ENCODE results near the gene TAS1R2. TPM values are rescaled to one million over a fixed set of nuclear protein-coding genes. Genes with fewer than 3 reads are reported as not detected.

Gene TAS1R2
- total RNA-seq, 1 donor from 2014 or later: not detected

DNA sequence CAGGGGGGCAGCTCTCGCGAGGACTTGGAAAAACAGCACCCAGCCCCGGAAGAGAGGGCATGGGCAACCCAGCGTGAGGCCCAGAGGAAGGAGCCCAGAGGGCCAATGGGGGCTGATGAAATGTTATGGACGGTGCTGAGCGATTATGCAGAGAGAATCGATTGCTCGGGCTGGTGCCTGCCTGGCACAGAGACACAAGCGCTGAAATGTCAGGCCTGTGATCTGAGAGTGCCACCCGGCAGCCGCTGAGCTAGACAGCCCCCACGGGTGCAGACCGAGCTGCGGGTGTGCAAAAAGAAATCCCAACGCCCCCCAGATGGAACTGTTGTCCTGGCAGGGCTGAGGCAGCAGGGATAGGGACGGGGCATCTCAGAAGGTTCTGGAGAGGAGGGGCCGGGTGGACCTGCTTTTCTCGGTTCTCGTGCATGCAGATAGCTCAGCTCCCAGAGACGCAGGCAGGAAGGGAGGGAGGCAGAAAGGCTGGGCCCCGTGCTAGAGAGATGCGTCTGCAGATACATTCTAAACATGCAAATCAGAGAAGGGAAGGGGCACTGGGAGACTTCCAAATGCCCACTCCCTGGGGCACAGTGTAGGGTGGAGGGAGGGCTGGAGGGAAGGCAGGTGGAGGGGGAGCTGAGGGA, 41.5 kb downstream of the TAS1R2 start:
- no peaks in the 10 kb centered on the region for H4K20me1 ChIP-seq (ENCODE audit: insufficient read depth, low read length)
- H3K27me3 ChIP-seq (ENCODE audit: insufficient read depth, low read length): peaks cover 20% of the 10 kb centered on the region
- no peaks in the 10 kb centered on the region for H3K36me3 ChIP-seq (ENCODE audit: insufficient read depth, low read length)
- no peak overlapping the region for H3K4me2 ChIP-seq (ENCODE audit: low read length)
- Mint-ChIP-seq H3K36me3 (ENCODE audit: low read depth, unreplicated experiment) (no peaks in the 10 kb centered on the region), H3K4me1 (ENCODE audit: low read depth, unreplicated experiment) (peaks cover 6% of the 10 kb centered on the region), H3K27me3 (ENCODE audit: low read depth, unreplicated experiment) (peaks cover 53% of the 10 kb centered on the region), H3K9me3 (ENCODE audit: unreplicated experiment) (no peaks in the 10 kb centered on the region), H3K27ac (ENCODE audit: unreplicated experiment) (no peak overlapping the region), H3K4me3 (ENCODE audit: unreplicated experiment) (no peak overlapping the region)
- H3K79me2 ChIP-seq (ENCODE audit: insufficient read depth, low read length): no peaks in the 10 kb centered on the region
- no peak overlapping the region for H3K9ac ChIP-seq (ENCODE audit: low read length)
- TF ChIP-seq, protein P1, sequence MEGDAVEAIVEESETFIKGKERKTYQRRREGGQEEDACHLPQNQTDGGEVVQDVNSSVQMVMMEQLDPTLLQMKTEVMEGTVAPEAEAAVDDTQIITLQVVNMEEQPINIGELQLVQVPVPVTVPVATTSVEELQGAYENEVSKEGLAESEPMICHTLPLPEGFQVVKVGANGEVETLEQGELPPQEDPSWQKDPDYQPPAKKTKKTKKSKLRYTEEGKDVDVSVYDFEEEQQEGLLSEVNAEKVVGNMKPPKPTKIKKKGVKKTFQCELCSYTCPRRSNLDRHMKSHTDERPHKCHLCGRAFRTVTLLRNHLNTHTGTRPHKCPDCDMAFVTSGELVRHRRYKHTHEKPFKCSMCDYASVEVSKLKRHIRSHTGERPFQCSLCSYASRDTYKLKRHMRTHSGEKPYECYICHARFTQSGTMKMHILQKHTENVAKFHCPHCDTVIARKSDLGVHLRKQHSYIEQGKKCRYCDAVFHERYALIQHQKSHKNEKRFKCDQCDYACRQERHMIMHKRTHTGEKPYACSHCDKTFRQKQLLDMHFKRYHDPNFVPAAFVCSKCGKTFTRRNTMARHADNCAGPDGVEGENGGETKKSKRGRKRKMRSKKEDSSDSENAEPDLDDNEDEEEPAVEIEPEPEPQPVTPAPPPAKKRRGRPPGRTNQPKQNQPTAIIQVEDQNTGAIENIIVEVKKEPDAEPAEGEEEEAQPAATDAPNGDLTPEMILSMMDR (IDR thresholded peaks at IDR 0.05; ENCODE audit: insufficient read depth, low read depth, low read length): no peak
- no peak for TF ChIP-seq EZH2 (IDR thresholded peaks at IDR 0.05; ENCODE audit: insufficient read depth, low read length)
- FAIRE-seq: no peak
- H3K4me1 ChIP-seq (ENCODE audit: insufficient read depth, low read length): no peaks in the 10 kb centered on the region
- H3K9me3 ChIP-seq (ENCODE audit: insufficient read depth, low read depth, low read length): no peaks in the 10 kb centered on the region
- no peak overlapping the region for H3K27ac ChIP-seq (ENCODE audit: low read depth, low read length)
- no peak overlapping the region for H2AFZ ChIP-seq (ENCODE audit: low read depth, low read length)
- no peak for DNase-seq (ENCODE audit: low read depth)
- H3K4me3 ChIP-seq (ENCODE audit: insufficient read depth, low read depth, low read length): no peak overlapping the region

- Mint-ChIP-seq H3K4me3 (ENCODE audit: unreplicated experiment) (no peak overlapping the region), H3K27me3 (ENCODE audit: low read depth, unreplicated experiment) (peaks cover 54% of the 10 kb centered on the region), H3K9me3 (ENCODE audit: unreplicated experiment) (no peaks in the 10 kb centered on the region), H3K36me3 (ENCODE audit: low read depth, unreplicated experiment) (no peaks in the 10 kb centered on the region), H3K27ac (ENCODE audit: unreplicated experiment) (no peak overlapping the region), H3K4me1 (ENCODE audit: low read depth, unreplicated experiment) (peaks cover 6% of the 10 kb centered on the region)
- Histone ChIP-seq H3K27me3 (ENCODE audit: insufficient read depth, low read length) (peaks cover 20% of the 10 kb centered on the region), H3K4me3 (ENCODE audit: insufficient read depth, low read depth, low read length) (no peak overlapping the region), H3K4me1 (ENCODE audit: insufficient read depth, low read length) (no peaks in the 10 kb centered on the region), H3K9ac (ENCODE audit: low read length) (no peak overlapping the region), H3K9me3 (ENCODE audit: insufficient read depth, low read depth, low read length) (no peaks in the 10 kb centered on the region), H2AFZ (ENCODE audit: low read depth, low read length) (no peak overlapping the region), H3K4me2 (ENCODE audit: low read length) (no peak overlapping the region), H3K27ac (ENCODE audit: low read depth, low read length) (no peak overlapping the region), H3K36me3 (ENCODE audit: insufficient read depth, low read length) (no peaks in the 10 kb centered on the region), H3K79me2 (ENCODE audit: insufficient read depth, low read length) (no peaks in the 10 kb centered on the region), H4K20me1 (ENCODE audit: insufficient read depth, low read length) (no peaks in the 10 kb centered on the region)
- DNase-seq (ENCODE audit: low read depth) (no peak), FAIRE-seq (no peak)
- TF ChIP-seq, protein P1 (IDR thresholded peaks at IDR 0.05; ENCODE audit: insufficient read depth, low read depth, low read length): no peak
- no peak for TF ChIP-seq EZH2 (IDR thresholded peaks at IDR 0.05; ENCODE audit: insufficient read depth, low read length)
Observed at GRCh38 chr1:18817316-18817715, 42.1 kb downstream of the TAS1R2 start.

DNA sequence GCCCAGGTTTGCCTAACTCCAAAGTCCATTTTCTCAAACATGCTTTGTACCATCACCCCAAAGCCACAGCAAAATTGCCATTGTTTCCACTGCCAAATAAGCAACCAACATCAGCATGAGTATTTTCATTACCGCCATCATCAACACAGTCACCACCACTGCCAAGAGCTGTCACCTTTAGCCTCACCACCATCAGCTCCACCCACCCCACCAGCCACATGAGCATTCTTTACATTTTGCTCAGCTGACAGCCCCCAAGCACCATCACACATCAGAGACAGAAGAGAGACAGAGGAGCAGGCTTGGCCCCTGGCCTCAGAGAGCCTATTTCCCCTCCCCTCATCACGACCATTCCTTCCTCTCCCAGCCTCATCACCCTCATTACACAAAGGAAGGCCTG, 42.7 kb downstream of the TAS1R2 start:
- Mint-ChIP-seq H3K4me3 (ENCODE audit: unreplicated experiment) (no peak overlapping the region), H3K27me3 (ENCODE audit: low read depth, unreplicated experiment) (peaks cover 58% of the 10 kb centered on the region), H3K36me3 (ENCODE audit: low read depth, unreplicated experiment) (no peaks in the 10 kb centered on the region), H3K9me3 (ENCODE audit: unreplicated experiment) (no peaks in the 10 kb centered on the region), H3K27ac (ENCODE audit: unreplicated experiment) (no peak overlapping the region), H3K4me1 (ENCODE audit: low read depth, unreplicated experiment) (peaks cover 6% of the 10 kb centered on the region)
- DNase-seq (ENCODE audit: low read depth): no peak
- TF ChIP-seq, protein P1 (IDR thresholded peaks at IDR 0.05; ENCODE audit: insufficient read depth, low read depth, low read length): no peak
- no peak for TF ChIP-seq EZH2 (IDR thresholded peaks at IDR 0.05; ENCODE audit: insufficient read depth, low read length)
- no peaks in the 10 kb centered on the region for H3K79me2 ChIP-seq (ENCODE audit: insufficient read depth, low read length)
- H3K27ac ChIP-seq (ENCODE audit: low read depth, low read length): no peak overlapping the region
- peaks cover 19% of the 10 kb centered on the region for H3K27me3 ChIP-seq (ENCODE audit: insufficient read depth, low read length)
- no peak for FAIRE-seq
- H3K36me3 ChIP-seq (ENCODE audit: insufficient read depth, low read length): no peaks in the 10 kb centered on the region
- H2AFZ ChIP-seq (ENCODE audit: low read depth, low read length): no peak overlapping the region
- no peak overlapping the region for H3K4me3 ChIP-seq (ENCODE audit: insufficient read depth, low read depth, low read length)
- H3K9ac ChIP-seq (ENCODE audit: low read length): no peak overlapping the region
- no peak overlapping the region for H3K4me2 ChIP-seq (ENCODE audit: low read length)
- H3K4me1 ChIP-seq (ENCODE audit: insufficient read depth, low read length): no peaks in the 10 kb centered on the region
- H4K20me1 ChIP-seq (ENCODE audit: insufficient read depth, low read length): no peaks in the 10 kb centered on the region
- no peaks in the 10 kb centered on the region for H3K9me3 ChIP-seq (ENCODE audit: insufficient read depth, low read depth, low read length)
